ENCODE measurements around the gene EDIL3. TPM values are rescaled to one million over a fixed set of nuclear protein-coding genes. Genes with fewer than 3 reads are reported as not detected.

The EDIL3 gene
- total RNA-seq, 4 donors from 2014 or later = 15.9 to 29.3 (median 24.8) TPM

DNA sequence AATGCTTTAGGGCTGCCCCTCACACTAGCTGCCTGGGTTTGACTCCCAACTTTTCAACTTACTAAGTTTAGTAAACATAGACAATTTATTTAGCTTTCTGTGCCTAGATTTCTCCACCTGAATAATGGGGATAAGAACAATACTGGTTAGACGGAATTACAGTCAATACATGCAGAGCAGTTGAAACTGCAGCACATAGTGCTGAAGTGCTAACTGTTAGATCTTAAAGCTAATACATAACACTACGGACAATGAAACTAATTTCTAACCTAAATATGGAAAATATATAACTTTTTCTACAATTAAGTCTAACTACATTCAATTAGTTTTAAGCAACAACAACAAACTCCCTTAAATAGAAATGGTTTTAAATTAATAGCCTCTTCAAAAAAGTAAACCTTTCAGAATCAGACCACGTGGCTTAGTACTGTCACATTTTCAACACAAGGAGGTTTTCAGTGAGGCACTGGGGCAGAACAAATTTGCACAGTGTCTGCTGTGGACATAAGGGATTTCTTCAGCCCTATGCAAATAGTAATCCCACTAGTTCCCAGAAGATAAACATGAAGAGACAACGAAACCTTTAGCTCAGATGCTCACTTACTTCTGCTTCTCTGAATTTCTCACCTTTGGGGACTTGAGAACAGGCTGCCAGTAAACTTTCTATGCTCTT lies 293.4 kb downstream of the EDIL3 start:
- Histone ChIP-seq H3K27ac (no peak overlapping the region), H3K36me3 (no peaks in the 10 kb centered on the region), H3K27me3 (no peaks in the 10 kb centered on the region), H3K4me3 (no peak overlapping the region), H3K4me1 (no peaks in the 10 kb centered on the region), H3K9me3 (no peaks in the 10 kb centered on the region)
- no peak for DNase-seq (ENCODE audit: low spot score in 2 of 2)
- no peak for TF ChIP-seq POLR2A (IDR thresholded peaks at IDR 0.05)
- no peak for TF ChIP-seq EP300 (IDR thresholded peaks at IDR 0.05)
- no peak for TF ChIP-seq CTCF (IDR thresholded peaks at IDR 0.05)
- WGBS, 2 donors = 66 to 73% methylated on average over 4 of the region's 4 CpGs

- Histone ChIP-seq H3K9me3 (no peaks in the 10 kb centered on the region), H3K4me3 (no peak overlapping the region), H3K36me3 (no peaks in the 10 kb centered on the region), H3K4me1 (no peaks in the 10 kb centered on the region), H3K27me3 (no peaks in the 10 kb centered on the region), H3K27ac (no peak overlapping the region)
- TF ChIP-seq POLR2A (IDR thresholded peaks at IDR 0.05) = no peak
- TF ChIP-seq CTCF (IDR thresholded peaks at IDR 0.05) = no peak
- TF ChIP-seq EP300 (IDR thresholded peaks at IDR 0.05) = no peak
- no peak for DNase-seq (ENCODE audit: low spot score in 2 of 2)
- 46 to 55% methylated on average over 2 of the region's 2 CpGs for WGBS, 2 donors
Measured at GRCh38 chr5:84088996-84089395, 295.7 kb downstream of the EDIL3 start.

- no peak for TF ChIP-seq CTCF (IDR thresholded peaks at IDR 0.05)
- no peak for TF ChIP-seq POLR2A (IDR thresholded peaks at IDR 0.05)
- no peak for TF ChIP-seq EP300 (IDR thresholded peaks at IDR 0.05)
- H3K4me1 ChIP-seq = no peaks in the 10 kb centered on the region
- no peak overlapping the region for H3K4me3 ChIP-seq
- 89 to 90% methylated on average over 6 of the region's 6 CpGs for WGBS, 2 donors
- no peak overlapping the region for H3K27ac ChIP-seq
- DNase-seq (ENCODE audit: low spot score in 2 of 2) = no peak
- H3K36me3 ChIP-seq = no peaks in the 10 kb centered on the region
- no peaks in the 10 kb centered on the region for H3K27me3 ChIP-seq
- no peaks in the 10 kb centered on the region for H3K9me3 ChIP-seq
Measured at GRCh38 chr5:84086511-84086910, 298.2 kb downstream of the EDIL3 start.

GRCh38 chr5:84085387-84086041 lies 299.2 kb downstream of the EDIL3 start:
- Histone ChIP-seq H3K9me3 (no peaks in the 10 kb centered on the region), H3K27ac (no peak overlapping the region), H3K27me3 (no peaks in the 10 kb centered on the region), H3K4me3 (no peak overlapping the region), H3K4me1 (no peaks in the 10 kb centered on the region), H3K36me3 (no peaks in the 10 kb centered on the region)
- DNase-seq (ENCODE audit: low spot score in 2 of 2) = no peak
- TF ChIP-seq EP300 (IDR thresholded peaks at IDR 0.05) (no peak), POLR2A (IDR thresholded peaks at IDR 0.05) (no peak), CTCF (IDR thresholded peaks at IDR 0.05) (no peak)
- WGBS, 2 donors = 80% methylated on average over 6 to 8 of the region's 8 CpGs

GRCh38 chr5:84080908-84081307 lies 303.8 kb downstream of the EDIL3 start:
- Histone ChIP-seq H3K4me1 (no peaks in the 10 kb centered on the region), H3K9me3 (no peaks in the 10 kb centered on the region), H3K4me3 (no peak overlapping the region), H3K27me3 (no peaks in the 10 kb centered on the region), H3K36me3 (no peaks in the 10 kb centered on the region), H3K27ac (no peak overlapping the region)
- TF ChIP-seq EP300 (IDR thresholded peaks at IDR 0.05) (no peak), CTCF (IDR thresholded peaks at IDR 0.05) (no peak), POLR2A (IDR thresholded peaks at IDR 0.05) (no peak)
- WGBS, 2 donors = 80 to 81% methylated on average over 1 of the region's 1 CpG
- no peak for DNase-seq (ENCODE audit: low spot score in 2 of 2)

Measured in tibial nerve (tissue), 4 donors.